Esophagus muscularis mucosa (tissue), 4 donors: ENCODE results near the gene THTPA. TPM values are rescaled to one million over a fixed set of nuclear protein-coding genes. Genes with fewer than 3 reads are reported as not detected.

Experiments used
- DNase-seq: peaks from one replicate; pipeline ENCODE4 v3.0.0-alpha.2; 2017; ENCODE audit errors: extremely low spot score
- H3K27ac ChIP-seq, 4 donors: fragments of 200-600 bp; sonication (generic); replicated peaks in 1 of 4; 1 replicate in 3 of 4; 2 replicates in 1 of 4; pipeline ENCODE4 v1.5.1; 2016 to 2019; ENCODE audit warnings: mild to moderate bottlenecking in 1 of 4
- H3K27me3 ChIP-seq, 4 donors: fragments of 200-600 bp; sonication (generic); one replicate each; pipeline versions ENCODE4 v1.5.1 to v1.6.0; 2016 to 2019
- H3K36me3 ChIP-seq, 4 donors: fragments of 200-600 bp; sonication (generic); one replicate each; pipeline ENCODE4 v1.5.1; 2016 to 2019
- H3K4me1 ChIP-seq, 4 donors: fragments of 200-600 bp; sonication (generic); one replicate each; pipeline ENCODE4 v1.5.1; 2016 to 2019
- H3K4me3 ChIP-seq, 4 donors: fragments of 200-600 bp; sonication (generic); 1 replicate in 2 of 4; 2 replicates in 2 of 4; pipeline ENCODE4 v1.5.1; 2016 to 2019; ENCODE audit warnings: mild to moderate bottlenecking in 4 of 4, moderate library complexity in 1 of 4
- H3K9me3 ChIP-seq, 4 donors: fragments of 200-600 bp; sonication (generic); 1 replicate in 3 of 4; 2 replicates in 1 of 4; pipeline ENCODE4 v1.5.1; 2016 to 2019
- EP300 ChIP-seq: sonication (generic); formaldehyde crosslinking; IDR thresholded peaks from one replicate; pipeline ENCODE4 v1.6.1; 2017; ENCODE audit warnings: antibody characterized with exemption
- POLR2A ChIP-seq: fragments of 450-650 bp; IDR thresholded peaks from one replicate; pipeline ENCODE4 v1.6.1; 2017; ENCODE audit warnings: antibody characterized with exemption, moderate library complexity, mild to moderate bottlenecking, low read depth
- POLR2AphosphoS5 ChIP-seq, 2 donors: sonication (generic); formaldehyde crosslinking; IDR thresholded peaks; one replicate each; pipeline ENCODE4 v1.6.1; 2017; ENCODE audit warnings: antibody characterized with exemption in 2 of 2
- WGBS: methylation state at CpG from one replicate; pipeline ENCODE4 v1.1.5; 2018; 5-methylcytosine and 5-hydroxymethylcytosine counted together
- intact Hi-C: fragments of 100-400 bp; cut with DNase I; formaldehyde crosslinking; loops from one replicate; pipeline ENCODE4 v1.15.1; 2023
- total RNA-seq, 4 donors: library from RNA; depleted of rRNA; stranded (reverse); fragments of >200 nt; gene quantifications; one replicate each; pipeline versions ENCODE4 v1.1.0 to v1.2.1, GENCODE V29; 2016
- TF ChIP-seq, protein P1 (sequence below), 3 experiments: fragments of 200-600 bp in 2 of 3; fragments of 450-650 bp in 1 of 3; sonication (generic) in 2 of 3; IDR thresholded peaks; one replicate each; pipeline ENCODE4 v1.5.1; 2017 to 2019; ENCODE audit warnings: antibody characterized with exemption in 3 of 3, mild to moderate bottlenecking in 2 of 3, moderate library complexity in 1 of 3

The THTPA gene
- total RNA-seq, 4 donors from 2014 or later = 18.3 to 20.0 (median 19.7) TPM

DNA sequence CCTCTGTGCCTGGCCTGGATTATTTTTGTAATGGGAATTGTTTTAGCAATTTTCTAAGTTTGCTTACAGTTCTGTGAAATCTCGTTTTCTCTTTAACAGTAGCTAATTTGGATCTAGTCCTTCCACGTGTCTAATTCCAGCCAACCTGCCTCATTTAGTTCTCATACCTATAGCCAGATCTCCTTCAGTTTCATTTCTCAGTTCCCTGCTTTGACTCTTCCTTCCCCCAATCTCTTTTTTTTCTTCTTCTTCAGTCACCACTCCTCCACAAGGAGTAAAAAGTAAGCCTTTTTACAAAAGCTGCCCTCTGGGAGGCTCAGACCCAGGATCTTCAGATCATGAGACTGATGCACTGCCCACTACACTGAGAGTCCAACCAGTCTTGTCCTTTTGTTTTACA is 1.4 kb downstream of the THTPA start:
- Histone ChIP-seq H3K27me3 (no peaks in the 10 kb centered on the region), H3K9me3 (no peaks in the 10 kb centered on the region), H3K27ac (peak overlapping the region in 2 of 4 donors; percentile 96 to 98), H3K4me3 (peak overlapping the region in 1 of 4 donors; percentile 88), H3K36me3 (peaks cover 0 to 36% (median 33%) of the 10 kb centered on the region in 4 donors), H3K4me1 (peaks cover 18 to 36% (median 29%) of the 10 kb centered on the region in 4 donors)
- intact Hi-C loops = loop anchor here (5.0 kb wide), 1 partner anchor 235 kb away; the partner anchor contains the start of gene PABPN1
- TF ChIP-seq POLR2AphosphoS5 (IDR thresholded peaks at IDR 0.05) (no peak), EP300 (no peak), POLR2A (no peak)
- TF ChIP-seq, protein P1, sequence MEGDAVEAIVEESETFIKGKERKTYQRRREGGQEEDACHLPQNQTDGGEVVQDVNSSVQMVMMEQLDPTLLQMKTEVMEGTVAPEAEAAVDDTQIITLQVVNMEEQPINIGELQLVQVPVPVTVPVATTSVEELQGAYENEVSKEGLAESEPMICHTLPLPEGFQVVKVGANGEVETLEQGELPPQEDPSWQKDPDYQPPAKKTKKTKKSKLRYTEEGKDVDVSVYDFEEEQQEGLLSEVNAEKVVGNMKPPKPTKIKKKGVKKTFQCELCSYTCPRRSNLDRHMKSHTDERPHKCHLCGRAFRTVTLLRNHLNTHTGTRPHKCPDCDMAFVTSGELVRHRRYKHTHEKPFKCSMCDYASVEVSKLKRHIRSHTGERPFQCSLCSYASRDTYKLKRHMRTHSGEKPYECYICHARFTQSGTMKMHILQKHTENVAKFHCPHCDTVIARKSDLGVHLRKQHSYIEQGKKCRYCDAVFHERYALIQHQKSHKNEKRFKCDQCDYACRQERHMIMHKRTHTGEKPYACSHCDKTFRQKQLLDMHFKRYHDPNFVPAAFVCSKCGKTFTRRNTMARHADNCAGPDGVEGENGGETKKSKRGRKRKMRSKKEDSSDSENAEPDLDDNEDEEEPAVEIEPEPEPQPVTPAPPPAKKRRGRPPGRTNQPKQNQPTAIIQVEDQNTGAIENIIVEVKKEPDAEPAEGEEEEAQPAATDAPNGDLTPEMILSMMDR (IDR thresholded peaks at IDR 0.05) = no peak
- no peak for DNase-seq
- 50% methylated on average over 2 of the region's 2 CpGs for WGBS

DNA sequence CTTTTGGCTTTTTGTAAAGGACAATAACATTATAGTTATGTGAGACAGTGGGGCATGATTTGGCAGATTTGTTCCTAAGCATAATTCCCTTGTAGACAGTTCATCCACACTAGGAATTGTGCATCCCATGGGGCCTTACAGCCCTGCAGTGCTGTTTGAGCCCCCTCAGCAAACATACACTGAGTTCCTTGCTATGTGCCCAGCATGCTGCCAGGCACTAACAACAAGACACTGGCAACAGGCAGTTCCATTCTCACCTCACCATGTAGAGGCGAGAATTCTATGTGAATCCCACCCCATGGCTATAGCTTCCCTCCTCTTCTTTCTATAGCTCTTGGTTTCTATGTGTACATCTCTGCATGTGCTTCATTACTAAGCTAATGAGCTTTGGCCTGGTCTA is 1.9 kb downstream of the THTPA start:
- Histone ChIP-seq H3K9me3 (no peaks in the 10 kb centered on the region), H3K4me3 (no peak overlapping the region), H3K27ac (no peak overlapping the region), H3K27me3 (no peaks in the 10 kb centered on the region), H3K36me3 (peaks cover 0 to 36% (median 33%) of the 10 kb centered on the region in 4 donors), H3K4me1 (peaks cover 18 to 39% (median 32%) of the 10 kb centered on the region in 4 donors)
- intact Hi-C loops = loop anchor here (2.0 to 5.0 kb wide), 2 partner anchors 79 to 236 kb away; partner anchors contain the start of gene PABPN1
- WGBS = 93% methylated on average over 1 of the region's 1 CpG
- no peak for DNase-seq
- TF ChIP-seq POLR2A (no peak), EP300 (no peak)

DNA sequence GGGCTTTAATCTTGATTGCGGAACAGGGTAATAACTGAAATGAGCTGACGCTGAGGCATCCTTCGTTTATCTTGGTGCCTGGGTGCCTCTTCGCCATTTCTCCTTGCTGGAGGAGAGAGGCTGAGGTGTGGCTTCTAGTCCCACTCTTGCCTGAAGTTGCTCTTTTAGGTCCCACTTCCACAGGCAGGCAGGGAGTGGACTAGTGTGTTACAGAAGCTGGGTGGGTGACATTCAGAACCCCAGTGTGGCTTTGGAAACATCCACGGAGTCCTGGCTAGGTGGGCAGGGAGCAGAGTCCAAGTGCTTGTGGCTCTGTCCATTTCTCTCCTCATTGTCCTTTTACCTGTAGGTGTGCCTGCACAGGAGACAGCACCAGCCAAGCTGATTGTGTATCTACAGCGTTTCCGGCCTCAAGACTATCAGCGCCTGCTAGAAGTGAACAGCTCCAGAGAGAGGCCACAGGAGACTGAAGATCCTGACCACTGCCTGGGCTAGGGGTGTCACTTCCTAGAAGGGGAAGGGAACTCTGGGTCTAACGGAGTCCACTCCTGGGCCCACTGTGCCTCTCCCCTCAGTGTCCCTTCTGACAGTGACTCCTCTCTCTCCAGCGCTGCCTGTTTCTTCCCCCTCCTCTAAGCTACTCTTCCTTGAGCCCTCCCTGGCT is 2.4 kb downstream of the THTPA start:
- WGBS = 86% methylated on average over 8 of the region's 10 CpGs
- Histone ChIP-seq H3K9me3 (no peaks in the 10 kb centered on the region), H3K27ac (no peak overlapping the region), H3K4me3 (no peak overlapping the region), H3K27me3 (no peaks in the 10 kb centered on the region), H3K36me3 (peaks cover 0 to 39% (median 33%) of the 10 kb centered on the region in 4 donors), H3K4me1 (peaks cover 18 to 39% (median 34%) of the 10 kb centered on the region in 4 donors)
- DNase-seq = no peak
- intact Hi-C loops = loop anchor here (2.0 to 5.0 kb wide), 2 partner anchors 80 to 236 kb away; partner anchors contain the start of gene PABPN1
- TF ChIP-seq POLR2A = no peak
- no peak for TF ChIP-seq EP300
- no peak for TF ChIP-seq POLR2AphosphoS5 (IDR thresholded peaks at IDR 0.05)
- TF ChIP-seq, protein P1 (IDR thresholded peaks at IDR 0.05) = no peak

DNA sequence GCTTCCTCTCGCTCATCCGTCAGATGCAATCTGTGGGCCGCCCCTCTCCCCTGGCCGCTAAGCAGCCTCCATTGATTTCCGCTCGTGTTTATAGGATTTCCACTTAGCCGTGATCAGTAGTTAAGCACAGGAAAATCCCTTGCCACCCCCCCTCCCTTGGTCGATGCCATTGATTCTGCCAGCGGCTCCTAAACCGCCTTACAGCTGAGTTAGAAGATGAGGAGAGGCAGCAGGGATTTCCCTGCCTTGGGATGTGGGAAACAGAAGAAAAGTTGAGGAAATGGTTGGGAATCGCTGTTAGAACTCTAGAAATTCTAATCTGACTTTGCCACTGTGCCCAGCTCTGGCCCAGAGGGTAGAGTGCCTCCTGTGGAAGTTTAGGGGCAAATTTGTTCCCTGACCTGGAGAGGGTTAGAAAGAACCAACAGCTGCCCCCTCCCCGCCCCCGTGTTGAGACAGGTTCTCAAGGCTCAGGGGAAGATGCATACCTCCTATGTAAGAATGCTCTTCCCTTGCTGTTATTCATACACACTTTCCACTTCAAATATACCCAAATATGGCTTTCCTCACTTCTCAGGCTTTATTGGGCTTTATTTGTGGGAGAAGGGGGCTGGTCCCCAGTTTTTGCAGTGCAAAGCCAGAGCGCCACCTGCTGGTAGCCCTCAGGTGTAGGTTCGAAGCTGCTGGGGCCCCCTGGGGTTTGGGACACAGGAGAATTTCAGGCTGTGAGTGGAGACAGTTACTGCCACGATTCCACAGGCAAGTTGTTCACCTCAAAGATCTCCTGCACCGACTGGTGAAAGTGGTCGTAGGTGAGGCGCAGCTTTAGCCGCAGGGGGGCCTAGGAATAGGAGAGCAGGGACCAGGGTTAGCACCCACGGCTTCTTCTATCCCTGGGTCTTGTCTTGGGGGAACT is 3.2 kb downstream of the THTPA start:
- Histone ChIP-seq H3K9me3 (no peaks in the 10 kb centered on the region), H3K4me1 (peaks cover 18 to 40% (median 35%) of the 10 kb centered on the region in 4 donors), H3K4me3 (no peak overlapping the region), H3K27ac (no peak overlapping the region), H3K36me3 (peaks cover 0 to 42% (median 33%) of the 10 kb centered on the region in 4 donors), H3K27me3 (no peaks in the 10 kb centered on the region)
- WGBS = 78% methylated on average over 20 of the region's 21 CpGs
- intact Hi-C loops = loop anchor here (2.0 to 5.0 kb wide), 2 partner anchors 80 to 237 kb away; partner anchors contain the start of gene PABPN1
- TF ChIP-seq POLR2A = no peak
- TF ChIP-seq, protein P1 (IDR thresholded peaks at IDR 0.05) = peak; percentile 71 to 86 (median 76)
- DNase-seq = no peak
